Liver (tissue), 9 donors: ENCODE measurements around the gene RPL31. TPM values are rescaled to one million over a fixed set of nuclear protein-coding genes. Genes with fewer than 3 reads are reported as not detected.

ENCODE experiments used
- DNase-seq: peaks from one replicate; pipeline ENCODE4 v3.0.0-alpha.2; 2017; ENCODE audit warnings: low spot score
- H3K27ac ChIP-seq, 2 donors: one replicate each; pipeline ENCODE4 v1.7.0; 2013; ENCODE audit warnings: inconsistent platforms in 2 of 2, low read length in 2 of 2, control low read depth in 1 of 2, low read depth in 1 of 2, mild to moderate bottlenecking in 1 of 2
- H3K27me3 ChIP-seq, 4 donors: one replicate each; pipeline versions ENCODE4 v1.6.1 to v1.7.0; 2013; ENCODE audit warnings: low read length in 3 of 4, inconsistent platforms in 1 of 4, mild to moderate bottlenecking in 1 of 4, moderate library complexity in 1 of 4; ENCODE audit not compliant: control insufficient read depth in 4 of 4, insufficient read depth in 4 of 4
- H3K36me3 ChIP-seq, 4 donors: one replicate each; pipeline versions ENCODE4 v1.6.1 to v1.7.0; 2013; ENCODE audit warnings: low read length in 3 of 4, mild to moderate bottlenecking in 3 of 4, low read depth in 1 of 4, moderate library complexity in 1 of 4; ENCODE audit not compliant: control insufficient read depth in 4 of 4, insufficient read depth in 3 of 4
- H3K4me1 ChIP-seq, 4 donors: one replicate each; pipeline versions ENCODE4 v1.6.1 to v1.7.0; 2013; ENCODE audit warnings: low read length in 3 of 4, mild to moderate bottlenecking in 3 of 4, moderate library complexity in 1 of 4; ENCODE audit not compliant: control insufficient read depth in 4 of 4, insufficient read depth in 4 of 4
- H3K4me3 ChIP-seq, 3 donors: one replicate each; pipeline versions ENCODE4 v1.6.1 to v1.7.0; 2013; ENCODE audit warnings: low read length in 3 of 3, control low read depth in 1 of 3, low read depth in 1 of 3, mild to moderate bottlenecking in 1 of 3
- H3K9ac ChIP-seq, 2 donors: one replicate each; pipeline ENCODE4 v1.7.0; 2013; ENCODE audit warnings: low read length in 2 of 2, mild to moderate bottlenecking in 2 of 2, moderate library complexity in 2 of 2, control low read depth in 1 of 2, low read depth in 1 of 2
- H3K9me3 ChIP-seq, 4 donors: one replicate each; pipeline versions ENCODE4 v1.6.1 to v1.7.0; 2013; ENCODE audit warnings: low read length in 3 of 4; ENCODE audit not compliant: control insufficient read depth in 4 of 4
- ATF3 ChIP-seq: IDR thresholded peaks from 2 replicates; pipeline ENCODE4 v1.6.1; 2016; ENCODE audit warnings: antibody characterized with exemption
- EGR1 ChIP-seq, 2 donors: IDR thresholded peaks; 2 replicates each; pipeline ENCODE4 v1.6.1; 2016 to 2018; ENCODE audit warnings: antibody characterized with exemption in 2 of 2, low read depth in 2 of 2
- FOXA1 ChIP-seq: IDR thresholded peaks from 2 replicates; pipeline ENCODE4 v1.6.1; 2016; ENCODE audit warnings: antibody characterized with exemption
- FOXA2 ChIP-seq: IDR thresholded peaks from 2 replicates; pipeline ENCODE4 v1.6.1; 2016; ENCODE audit warnings: antibody characterized with exemption
- GABPA ChIP-seq, 2 donors: IDR thresholded peaks in 1 of 2; conservative IDR thresholded peaks in 1 of 2; 2 replicates each; pipeline ENCODE4 v1.6.1; 2016; ENCODE audit warnings: antibody characterized with exemption in 2 of 2, mild to moderate bottlenecking in 1 of 2, moderate library complexity in 1 of 2
- HNF4A ChIP-seq, 2 donors: conservative IDR thresholded peaks; 2 replicates each; pipeline ENCODE4 v1.6.1; 2016; ENCODE audit warnings: antibody characterized with exemption in 2 of 2, mild to moderate bottlenecking in 2 of 2
- HNF4G ChIP-seq: IDR thresholded peaks from 2 replicates; pipeline ENCODE4 v1.6.1; 2016; ENCODE audit warnings: antibody characterized with exemption
- JUND ChIP-seq, 2 donors: IDR thresholded peaks; 2 replicates each; pipeline ENCODE4 v1.6.1; 2016; ENCODE audit warnings: antibody characterized with exemption in 2 of 2
- MAX ChIP-seq: IDR thresholded peaks from 2 replicates; pipeline ENCODE4 v1.6.1; 2016; ENCODE audit warnings: antibody characterized with exemption
- NR2F2 ChIP-seq: IDR thresholded peaks from 2 replicates; pipeline ENCODE4 v1.6.1; 2016; ENCODE audit warnings: antibody characterized with exemption
- RAD21 ChIP-seq, 2 donors: IDR thresholded peaks; 2 replicates each; pipeline ENCODE4 v1.6.1; 2016; ENCODE audit warnings: antibody characterized with exemption in 2 of 2, mild to moderate bottlenecking in 2 of 2
- RXRA ChIP-seq, 2 donors: IDR thresholded peaks; 2 replicates each; pipeline ENCODE4 v1.6.1; 2017 to 2018; ENCODE audit warnings: antibody characterized with exemption in 2 of 2, mild to moderate bottlenecking in 1 of 2
- SP1 ChIP-seq: IDR thresholded peaks from 2 replicates; pipeline ENCODE4 v1.6.1; 2018; ENCODE audit warnings: antibody characterized with exemption, mild to moderate bottlenecking
- TAF1 ChIP-seq: conservative IDR thresholded peaks from 2 replicates; pipeline ENCODE4 v1.6.1; 2016; ENCODE audit warnings: antibody characterized with exemption, mild to moderate bottlenecking
- YY1 ChIP-seq: IDR thresholded peaks from 2 replicates; pipeline ENCODE4 v1.6.1; 2016; ENCODE audit warnings: antibody characterized with exemption, mild to moderate bottlenecking
- ZBTB33 ChIP-seq: IDR thresholded peaks from 2 replicates; pipeline ENCODE4 v1.6.1; 2016; ENCODE audit warnings: antibody characterized with exemption
- WGBS: extraction: QIAGEN DNeasy Blood & Tissue Kit; methylation state at CpG from one replicate; pipeline ENCODE4 v1.1.7; 2013; 5-methylcytosine and 5-hydroxymethylcytosine counted together
- polyA plus RNA-seq, 2 donors: library from polyadenylated mRNA; stranded (reverse) in 1 of 2; unstranded in 1 of 2; fragments of 200-250 nt in 1 of 2; fragments of >200 nt in 1 of 2; fragmentation: Nextera tagmentation in 1 of 2; extraction: Ambion mirVana in 1 of 2; gene quantifications; one replicate each; pipeline versions ENCODE4 v1.2.1 to v1.2.3, GENCODE V29; 2013 to 2015
- total RNA-seq, 2 donors: library from RNA; depleted of rRNA; stranded (reverse); fragments of >200 nt; gene quantifications; one replicate each; pipeline ENCODE4 v1.2.3, GENCODE V29; 2014
- TF ChIP-seq, protein P1 (sequence below): fragments of 150-350 bp; IDR thresholded peaks from 2 replicates; pipeline ENCODE4 v1.5.1; 2017; ENCODE audit warnings: improper control_type of control experiment, low read depth, low read length; ENCODE audit not compliant: missing input control
- TF ChIP-seq, protein P2 (sequence below): IDR thresholded peaks from 2 replicates; pipeline ENCODE4 v1.6.1; 2016; ENCODE audit warnings: antibody characterized with exemption, mild to moderate bottlenecking
- donor health status: healthy.
- donor health status: healthy.
- donor health status: healthy.
- donor health status: healthy.
- donor health status: healthy.

RPL31 gene
- total and polyA plus RNA-seq, 4 donors = 220 to 1,995 (median 581) TPM

GRCh38 chr2:101041413-101041812 lies 39.3 kb downstream of the RPL31 start:
- TF ChIP-seq YY1 (no peak), NR2F2 (no peak), FOXA2 (no peak), HNF4A (conservative IDR thresholded peaks at IDR 0.05) (no peak), RAD21 (IDR thresholded peaks at IDR 0.05) (peak in 1 of 2 donors; percentile 34), HNF4G (no peak), ZBTB33 (no peak), TAF1 (no peak)
- Histone ChIP-seq H3K36me3 (peaks cover 0 to 24% (median 11%) of the 10 kb centered on the region in 4 donors), H3K4me3 (no peak overlapping the region), H3K4me1 (peaks cover 0 to 2% (median 0%) of the 10 kb centered on the region in 4 donors), H3K27ac (peak overlapping the region in 1 of 2 donors; percentile 26), H3K9ac (no peak overlapping the region), H3K27me3 (no peaks in the 10 kb centered on the region), H3K9me3 (no peaks in the 10 kb centered on the region)
- DNase-seq = no peak
- WGBS = 87% methylated on average over 4 of the region's 4 CpGs

GRCh38 chr2:101045330-101045729 lies 43.2 kb downstream of the RPL31 start:
- no peaks in the 10 kb centered on the region for H3K4me1 ChIP-seq
- H3K27ac ChIP-seq = no peak overlapping the region
- DNase-seq = no peak
- H3K9ac ChIP-seq = no peak overlapping the region
- peaks cover 0 to 20% (median 9%) of the 10 kb centered on the region in 4 donors for H3K36me3 ChIP-seq
- WGBS = 90% methylated on average over 10 of the region's 10 CpGs
- H3K9me3 ChIP-seq = no peaks in the 10 kb centered on the region
- H3K4me3 ChIP-seq = no peak overlapping the region
- TF ChIP-seq MAX (no peak), YY1 (no peak), JUND (IDR thresholded peaks at IDR 0.05) (no peak), RXRA (IDR thresholded peaks at IDR 0.05) (no peak), SP1 (no peak), FOXA1 (no peak), EGR1 (IDR thresholded peaks at IDR 0.05; ENCODE audit: low read depth in 2 of 2) (no peak), ATF3 (no peak), FOXA2 (no peak), TAF1 (no peak), HNF4G (no peak), HNF4A (conservative IDR thresholded peaks at IDR 0.05) (no peak), GABPA (IDR thresholded peaks at IDR 0.05 in 1 of 2, conservative IDR thresholded peaks at IDR 0.05 in 1 of 2) (no peak), RAD21 (IDR thresholded peaks at IDR 0.05) (no peak), NR2F2 (no peak)
- TF ChIP-seq, protein P1, sequence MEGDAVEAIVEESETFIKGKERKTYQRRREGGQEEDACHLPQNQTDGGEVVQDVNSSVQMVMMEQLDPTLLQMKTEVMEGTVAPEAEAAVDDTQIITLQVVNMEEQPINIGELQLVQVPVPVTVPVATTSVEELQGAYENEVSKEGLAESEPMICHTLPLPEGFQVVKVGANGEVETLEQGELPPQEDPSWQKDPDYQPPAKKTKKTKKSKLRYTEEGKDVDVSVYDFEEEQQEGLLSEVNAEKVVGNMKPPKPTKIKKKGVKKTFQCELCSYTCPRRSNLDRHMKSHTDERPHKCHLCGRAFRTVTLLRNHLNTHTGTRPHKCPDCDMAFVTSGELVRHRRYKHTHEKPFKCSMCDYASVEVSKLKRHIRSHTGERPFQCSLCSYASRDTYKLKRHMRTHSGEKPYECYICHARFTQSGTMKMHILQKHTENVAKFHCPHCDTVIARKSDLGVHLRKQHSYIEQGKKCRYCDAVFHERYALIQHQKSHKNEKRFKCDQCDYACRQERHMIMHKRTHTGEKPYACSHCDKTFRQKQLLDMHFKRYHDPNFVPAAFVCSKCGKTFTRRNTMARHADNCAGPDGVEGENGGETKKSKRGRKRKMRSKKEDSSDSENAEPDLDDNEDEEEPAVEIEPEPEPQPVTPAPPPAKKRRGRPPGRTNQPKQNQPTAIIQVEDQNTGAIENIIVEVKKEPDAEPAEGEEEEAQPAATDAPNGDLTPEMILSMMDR = no peak
- TF ChIP-seq, protein P2, sequence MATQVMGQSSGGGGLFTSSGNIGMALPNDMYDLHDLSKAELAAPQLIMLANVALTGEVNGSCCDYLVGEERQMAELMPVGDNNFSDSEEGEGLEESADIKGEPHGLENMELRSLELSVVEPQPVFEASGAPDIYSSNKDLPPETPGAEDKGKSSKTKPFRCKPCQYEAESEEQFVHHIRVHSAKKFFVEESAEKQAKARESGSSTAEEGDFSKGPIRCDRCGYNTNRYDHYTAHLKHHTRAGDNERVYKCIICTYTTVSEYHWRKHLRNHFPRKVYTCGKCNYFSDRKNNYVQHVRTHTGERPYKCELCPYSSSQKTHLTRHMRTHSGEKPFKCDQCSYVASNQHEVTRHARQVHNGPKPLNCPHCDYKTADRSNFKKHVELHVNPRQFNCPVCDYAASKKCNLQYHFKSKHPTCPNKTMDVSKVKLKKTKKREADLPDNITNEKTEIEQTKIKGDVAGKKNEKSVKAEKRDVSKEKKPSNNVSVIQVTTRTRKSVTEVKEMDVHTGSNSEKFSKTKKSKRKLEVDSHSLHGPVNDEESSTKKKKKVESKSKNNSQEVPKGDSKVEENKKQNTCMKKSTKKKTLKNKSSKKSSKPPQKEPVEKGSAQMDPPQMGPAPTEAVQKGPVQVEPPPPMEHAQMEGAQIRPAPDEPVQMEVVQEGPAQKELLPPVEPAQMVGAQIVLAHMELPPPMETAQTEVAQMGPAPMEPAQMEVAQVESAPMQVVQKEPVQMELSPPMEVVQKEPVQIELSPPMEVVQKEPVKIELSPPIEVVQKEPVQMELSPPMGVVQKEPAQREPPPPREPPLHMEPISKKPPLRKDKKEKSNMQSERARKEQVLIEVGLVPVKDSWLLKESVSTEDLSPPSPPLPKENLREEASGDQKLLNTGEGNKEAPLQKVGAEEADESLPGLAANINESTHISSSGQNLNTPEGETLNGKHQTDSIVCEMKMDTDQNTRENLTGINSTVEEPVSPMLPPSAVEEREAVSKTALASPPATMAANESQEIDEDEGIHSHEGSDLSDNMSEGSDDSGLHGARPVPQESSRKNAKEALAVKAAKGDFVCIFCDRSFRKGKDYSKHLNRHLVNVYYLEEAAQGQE = no peak
- H3K27me3 ChIP-seq = no peaks in the 10 kb centered on the region
